Measurements from ENCODE around the gene MIDN.
A peak's percentile ranks its signal among the peaks of the same experiment; 100 is the strongest.

The MIDN gene

DNA sequence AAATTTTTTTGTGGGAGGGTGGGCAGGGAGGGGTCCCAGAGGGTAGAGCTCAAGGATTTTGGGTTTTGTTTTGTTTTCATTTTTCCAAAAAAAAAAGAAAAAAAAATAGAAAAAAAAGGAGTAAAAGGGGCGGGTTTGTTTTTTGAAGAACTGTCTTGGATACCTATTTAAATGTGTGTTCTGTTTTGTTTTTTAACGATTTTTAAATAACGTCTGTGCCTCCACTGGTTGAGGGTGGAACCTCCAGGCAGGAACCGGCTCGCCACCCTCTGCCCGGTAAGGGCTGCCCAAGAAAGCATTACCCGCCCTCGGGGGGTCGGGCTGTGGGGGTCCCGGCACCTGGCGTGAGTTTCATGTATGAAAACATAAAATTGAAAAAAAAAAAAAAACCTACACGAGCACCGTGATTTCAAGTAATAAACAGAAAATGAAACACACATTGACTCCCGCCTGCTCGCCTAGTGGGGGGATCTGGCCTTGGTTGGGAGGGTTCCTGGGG lies 10.4 kb downstream of the MIDN start:
- DNase-seq (ENCODE audit: low read depth in 2 of 2): no peak

DNA sequence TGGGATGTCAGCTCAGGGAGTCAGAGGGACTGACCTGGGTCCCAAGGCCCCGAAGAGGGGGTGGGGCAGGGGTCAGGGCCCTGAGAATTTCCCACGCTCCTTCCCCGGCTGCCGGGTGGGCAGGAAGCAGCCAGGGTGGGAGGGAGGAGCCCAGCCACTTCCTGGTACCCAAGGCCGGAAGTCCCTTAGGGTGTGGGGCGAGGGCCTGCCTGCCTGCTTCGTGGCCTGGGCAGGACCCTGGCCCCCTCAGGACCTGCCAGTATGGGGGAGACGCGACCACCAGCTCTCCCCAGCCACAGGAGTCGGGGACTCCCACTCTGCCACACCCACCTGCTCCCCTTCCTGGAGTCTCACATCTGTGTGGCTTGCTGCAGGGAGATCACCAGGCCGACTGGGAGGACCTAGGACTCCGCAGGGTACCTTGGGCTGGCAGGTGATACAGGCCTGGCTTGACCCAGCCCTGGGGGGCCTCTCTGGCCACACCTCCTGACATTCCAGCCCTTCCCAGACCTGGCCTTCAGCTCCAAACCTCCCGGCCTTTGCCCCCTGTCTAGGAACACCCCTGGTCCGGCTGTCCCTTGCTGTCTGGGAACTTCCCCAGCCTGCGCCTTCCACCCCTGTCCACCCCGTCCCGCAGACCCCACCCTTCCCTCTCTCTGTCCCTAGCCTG lies 11.0 kb downstream of the MIDN start:
- DNase-seq (ENCODE audit: low read depth in 2 of 2): no peak

GRCh38 chr19:1259876-1260748 lies 11.7 kb downstream of the MIDN start:
- no peak for DNase-seq (ENCODE audit: low read depth in 2 of 2)

DNA sequence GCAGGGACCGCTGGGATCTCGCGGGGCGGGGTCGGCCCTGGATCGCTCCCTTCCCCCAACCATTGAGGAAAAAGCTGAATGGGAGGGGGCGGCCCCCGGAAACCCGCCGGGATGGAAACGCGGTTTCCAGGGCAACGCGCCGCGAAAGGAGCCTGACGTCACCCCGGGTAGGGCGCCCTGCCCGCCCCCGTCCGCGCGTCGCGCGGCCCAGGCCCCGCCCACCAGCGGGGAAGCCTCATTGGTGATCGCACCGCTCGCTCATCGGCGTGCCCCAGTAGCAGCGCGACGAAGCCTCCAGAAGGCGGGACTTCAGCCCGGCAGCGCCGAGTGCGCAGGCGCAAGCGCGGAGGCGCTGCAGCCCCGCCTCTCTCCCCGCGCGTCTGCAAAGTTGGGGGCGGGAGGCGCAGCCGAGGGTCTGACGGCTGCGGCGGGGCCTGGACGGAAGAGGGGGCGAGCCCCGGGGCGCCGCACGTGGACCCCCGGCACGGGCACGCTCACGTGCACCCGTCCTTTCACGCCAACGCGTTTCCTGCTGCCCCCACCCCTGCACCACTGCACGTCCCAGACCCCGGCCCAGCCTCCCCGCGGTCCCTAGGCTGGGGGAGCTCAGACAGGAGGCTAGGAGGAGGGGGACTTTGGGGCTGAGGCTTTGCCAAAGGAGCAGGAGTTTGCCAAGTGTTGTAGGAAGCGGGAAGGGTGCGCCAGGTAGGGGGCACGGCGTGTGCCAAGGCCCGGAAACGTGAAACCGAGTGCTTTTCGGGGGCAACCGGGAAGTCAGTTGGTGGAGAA lies 12.6 kb downstream of the MIDN start:
- peak; percentile 90 to 98 for DNase-seq (ENCODE audit: low read depth in 2 of 2)

GRCh38 chr19:1261538-1261797 lies 13.1 kb downstream of the MIDN start:
- DNase-seq (ENCODE audit: low read depth in 2 of 2): no peak

DNA sequence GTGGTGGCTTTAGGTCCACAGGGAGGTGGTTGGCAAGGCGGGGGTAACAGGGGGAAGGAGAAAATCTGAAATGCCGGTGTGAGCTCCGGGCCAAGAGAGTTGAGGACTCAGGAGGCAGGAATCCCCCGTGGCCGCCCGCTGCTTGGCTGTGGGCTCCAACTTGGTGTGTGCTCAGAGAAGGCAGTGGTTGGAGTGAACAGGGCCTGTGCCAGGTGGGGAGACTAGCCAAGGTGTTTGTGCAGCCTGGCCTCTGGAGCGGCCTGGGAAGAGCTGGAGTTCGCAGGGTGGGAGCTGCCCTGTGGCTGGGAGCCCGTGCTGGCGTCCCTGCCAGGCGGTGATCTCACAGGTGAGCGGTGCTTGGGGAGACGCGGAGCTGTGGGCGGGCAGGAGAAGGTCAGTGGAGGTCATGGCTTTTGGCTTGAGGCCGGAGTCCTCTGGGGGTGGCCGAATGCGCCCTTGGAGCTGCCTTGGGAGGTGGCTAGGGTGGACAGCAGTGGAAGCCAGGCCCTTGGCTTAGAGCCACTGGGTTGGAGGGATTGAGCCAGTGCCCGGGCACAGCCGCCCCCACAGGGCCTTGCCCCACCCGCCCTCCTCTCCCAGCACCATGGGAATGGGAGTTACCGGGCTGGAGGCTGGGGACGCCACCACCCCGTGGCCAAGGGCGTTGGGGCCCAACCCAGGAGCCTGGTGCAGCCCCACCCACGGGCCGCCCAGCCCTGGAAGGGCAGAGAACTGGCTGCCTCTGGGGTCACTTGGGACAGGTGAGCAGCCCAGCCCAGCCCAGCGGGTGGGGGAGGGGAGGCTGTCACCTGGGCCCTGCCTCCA lies 13.6 kb downstream of the MIDN start:
- DNase-seq (ENCODE audit: low read depth in 2 of 2): no peak

DNA sequence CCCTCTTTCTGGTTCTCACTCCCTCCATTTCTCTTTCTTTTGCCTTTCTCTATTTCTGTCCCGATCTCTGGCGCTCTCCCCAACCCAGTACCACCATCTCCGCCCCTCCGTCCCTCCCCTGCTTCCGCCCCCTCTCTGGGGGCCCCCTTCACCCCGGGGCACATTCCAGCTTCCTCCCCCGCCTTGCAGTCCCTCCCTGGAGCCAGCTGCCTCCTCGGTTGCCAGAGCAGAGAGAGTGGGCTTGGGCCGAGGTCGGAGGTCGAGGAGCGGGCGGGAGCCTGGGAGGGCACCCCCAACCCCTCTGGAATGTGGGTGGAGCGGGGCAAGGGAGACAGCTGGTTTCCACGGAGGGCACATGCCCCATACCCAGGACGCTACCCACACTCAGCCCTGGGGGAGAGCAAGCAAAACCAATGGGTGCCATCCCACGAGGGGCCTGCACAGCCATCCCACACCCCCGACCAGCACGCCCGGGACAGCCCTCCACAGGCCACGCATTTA lies 14.3 kb downstream of the MIDN start:
- no peak for DNase-seq (ENCODE audit: low read depth in 2 of 2)

GRCh38 chr19:1263188-1263587 lies 14.8 kb downstream of the MIDN start:
- no peak for DNase-seq (ENCODE audit: low read depth in 2 of 2)

DNA sequence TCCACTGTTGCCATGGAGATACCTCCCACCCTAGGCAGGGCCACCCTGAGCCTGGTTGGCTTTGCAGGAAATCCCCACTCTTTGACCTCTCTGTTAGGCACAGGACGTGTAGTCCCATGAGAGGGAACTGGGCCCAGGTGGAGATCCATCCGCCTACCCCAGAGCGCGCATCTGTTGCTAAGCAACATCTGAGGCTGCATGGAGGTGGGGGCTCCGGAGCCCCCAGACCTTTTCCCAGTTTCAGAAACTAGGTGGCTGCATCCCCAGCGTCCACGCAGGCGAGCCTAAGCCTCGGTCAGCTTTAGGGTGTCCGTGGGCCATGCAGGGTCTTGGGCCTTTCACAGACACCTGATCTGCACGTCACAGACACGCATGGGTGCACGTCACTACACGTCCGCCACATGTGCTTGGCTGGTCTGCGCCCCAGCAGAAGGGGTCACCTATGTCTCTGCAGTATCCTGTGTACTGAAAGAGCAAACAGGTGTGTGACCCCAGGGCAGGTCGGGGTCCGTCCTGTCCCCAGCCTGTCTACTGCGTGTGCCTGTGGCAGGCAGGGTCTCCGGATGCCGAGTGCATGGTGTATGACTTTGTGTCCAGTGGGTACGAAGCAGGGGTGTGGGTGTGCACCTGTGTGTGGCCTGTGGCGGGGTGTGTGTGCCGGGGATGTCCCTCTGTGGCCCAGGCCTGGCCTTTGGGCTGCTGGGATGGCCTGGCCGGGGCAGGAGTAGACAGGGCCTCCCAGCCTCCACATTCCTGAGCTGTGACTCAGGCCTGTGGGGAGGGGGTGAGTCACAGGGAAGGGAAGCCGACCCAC lies 16.6 kb downstream of the MIDN start:
- no peak for DNase-seq (ENCODE audit: low read depth in 2 of 2)

- DNase-seq (ENCODE audit: low read depth in 2 of 2): no peak
Measured at GRCh38 chr19:1265615-1266128, 17.3 kb downstream of the MIDN start.

GRCh38 chr19:1266129-1266915 lies 17.9 kb downstream of the MIDN start:
- DNase-seq (ENCODE audit: low read depth in 2 of 2): no peak

DNA sequence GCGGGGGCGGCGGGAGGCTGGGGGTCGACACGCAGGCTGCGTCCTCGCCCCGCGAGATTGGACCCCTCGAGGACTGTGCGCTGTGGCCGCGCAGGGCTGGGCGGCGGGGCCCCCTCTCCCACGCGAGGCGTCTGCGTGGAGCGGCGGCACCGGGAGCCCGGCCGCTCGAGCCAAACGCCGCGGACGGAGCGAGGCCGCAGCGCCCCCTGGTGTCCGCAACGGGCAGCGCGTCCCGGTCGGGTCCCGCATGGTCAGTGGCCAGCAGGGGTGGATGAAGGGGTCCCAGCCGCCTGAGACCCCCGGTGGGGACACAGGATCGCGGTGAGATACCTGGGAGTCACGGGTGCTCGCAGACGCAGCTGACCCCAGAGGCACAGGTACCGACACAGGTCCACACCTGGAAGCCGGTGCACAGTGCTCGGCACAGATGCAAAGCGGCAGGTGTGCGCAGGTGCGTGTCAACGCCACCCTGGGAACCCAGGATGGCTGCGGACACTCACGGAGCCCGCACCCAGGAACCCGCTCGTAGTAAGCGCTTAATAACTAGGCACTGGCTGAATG lies 18.6 kb downstream of the MIDN start:
- no peak for DNase-seq (ENCODE audit: low read depth in 2 of 2)

- DNase-seq (ENCODE audit: low read depth in 2 of 2): no peak
Measured at GRCh38 chr19:1267477-1268225, 19.3 kb downstream of the MIDN start.

DNA sequence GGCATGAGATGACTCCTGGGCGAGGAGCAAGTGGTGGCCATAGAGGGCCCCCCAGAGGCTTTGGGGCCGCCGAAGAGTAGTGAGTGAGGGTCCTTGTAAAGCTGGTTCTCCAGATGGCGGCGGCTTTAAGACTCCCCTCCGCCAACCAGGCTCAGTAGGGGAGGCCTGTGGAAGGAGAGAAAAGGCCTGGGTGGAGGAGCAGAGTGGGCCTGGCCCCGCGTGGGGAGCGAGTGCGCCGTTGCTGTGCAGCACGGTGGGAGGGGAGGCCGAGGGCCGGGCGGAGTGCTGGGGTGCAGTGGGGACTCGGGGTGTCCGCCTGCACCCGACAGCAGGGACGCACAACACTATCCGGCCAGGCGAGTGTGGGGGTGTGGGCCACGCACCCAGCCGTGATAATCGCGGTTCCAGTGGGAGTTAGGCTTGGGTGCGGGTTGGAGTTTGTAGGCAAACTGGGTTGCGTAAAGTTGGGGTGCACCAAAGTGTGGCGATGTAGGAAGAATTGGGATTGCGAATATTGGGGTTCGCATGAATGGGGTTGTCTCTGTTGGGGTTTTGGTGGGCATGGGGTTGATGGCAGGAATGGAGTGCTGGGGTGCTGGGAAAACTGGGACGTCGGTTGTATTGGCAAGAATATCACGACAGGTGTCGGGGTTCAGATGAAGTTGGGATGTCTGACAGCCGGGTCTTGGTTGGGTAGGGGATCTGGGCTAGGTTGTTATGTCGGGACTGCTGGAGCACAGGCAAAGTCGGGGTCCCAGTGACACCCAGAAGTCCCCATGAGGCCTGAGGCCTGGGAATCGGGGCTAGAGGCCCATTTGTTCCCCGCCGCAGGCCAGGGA lies 20.1 kb downstream of the MIDN start:
- no peak for DNase-seq (ENCODE audit: low read depth in 2 of 2)

DNA sequence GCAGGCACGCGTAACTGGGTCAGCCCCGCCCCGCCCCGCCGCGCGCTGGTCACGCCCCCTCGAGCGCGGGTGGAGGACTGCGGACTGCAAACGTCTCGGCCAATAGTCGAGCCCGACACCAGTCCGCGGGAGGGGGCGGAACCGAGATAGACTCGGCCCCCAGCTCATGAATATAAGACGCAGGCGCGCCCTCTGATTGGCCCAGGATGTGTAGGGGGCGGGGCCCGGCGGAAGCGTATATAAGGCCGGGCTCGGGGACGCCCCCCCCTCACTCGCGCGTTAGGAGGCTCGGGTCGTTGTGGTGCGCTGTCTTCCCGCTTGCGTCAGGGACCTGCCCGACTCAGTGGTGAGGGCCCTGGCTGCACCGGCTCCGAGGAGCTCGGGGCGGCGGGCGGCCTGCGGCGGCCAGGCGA lies 20.7 kb downstream of the MIDN start, which contains the start of gene CIRBP:
CIRBP (plus strand) TSS at position 268 of the 413 bp plus-strand sequence. CDS start 1,602 bp downstream, outside the sequence.
- peak; percentile 99 to 100 for DNase-seq (ENCODE audit: low read depth in 2 of 2)

GRCh38 chr19:1269478-1270212 lies 21.3 kb downstream of the MIDN start:
- DNase-seq (ENCODE audit: low read depth in 2 of 2): peak in 1 of 2 donors; percentile 73

Data from stimulated activated CD4-positive, alpha-beta T cell treated with anti-CD3 and anti-CD28 coated beads, Interleukin-1b, Interleukin-23, amount 100 ng/mL, for 1 hour (primary cell).